Breast epithelium (tissue), 4 donors: ENCODE results near the gene DECR2. TPM values are rescaled to one million over a fixed set of nuclear protein-coding genes. Genes with fewer than 3 reads are reported as not detected.
"Not testable (repeated sequence)": the region's sequence is repeated elsewhere in the genome, so short reads cannot be mapped to it uniquely, and the experiment has no call there.

Experiments used
- DNase-seq, 2 donors: peaks; one replicate each; pipeline ENCODE4 v3.0.0-alpha.2; 2019; ENCODE audit warnings: low spot score in 2 of 2
- H3K27ac ChIP-seq, 2 donors: fragments of 200-600 bp; sonication (generic) in 1 of 2; one replicate each; pipeline ENCODE4 v1.5.1; 2016 to 2019; ENCODE audit warnings: mild to moderate bottlenecking in 1 of 2
- H3K27me3 ChIP-seq, 2 donors: fragments of 200-600 bp; sonication (generic) in 1 of 2; one replicate each; pipeline versions ENCODE4 v1.5.1 to v1.6.0; 2017 to 2019; ENCODE audit warnings: control low read depth in 1 of 2, mild to moderate bottlenecking in 1 of 2
- H3K36me3 ChIP-seq: fragments of 200-600 bp; one replicate; pipeline ENCODE4 v1.5.1; 2019
- H3K4me1 ChIP-seq, 2 donors: fragments of 200-600 bp; sonication (generic); one replicate each; pipeline ENCODE4 v1.5.1; 2016 to 2019; ENCODE audit warnings: control low read depth in 1 of 2
- H3K4me3 ChIP-seq, 3 donors: fragments of 200-600 bp; sonication (generic); 1 replicate in 2 of 3; 2 replicates in 1 of 3; pipeline ENCODE4 v1.5.1; 2016 to 2019; ENCODE audit warnings: mild to moderate bottlenecking in 3 of 3, moderate library complexity in 2 of 3
- H3K9me3 ChIP-seq, 2 donors: fragments of 200-600 bp; sonication (generic) in 1 of 2; one replicate each; pipeline ENCODE4 v1.5.1; 2016 to 2019; ENCODE audit warnings: control low read depth in 1 of 2
- CTCF ChIP-seq, 3 donors: fragments of 450-650 bp; IDR thresholded peaks; one replicate each; pipeline ENCODE4 v1.5.1; 2016 to 2017; ENCODE audit warnings: antibody characterized with exemption in 3 of 3, mild to moderate bottlenecking in 3 of 3, moderate library complexity in 3 of 3
- POLR2A ChIP-seq: fragments of 450-650 bp; IDR thresholded peaks from one replicate; pipeline ENCODE4 v1.6.1; 2016; ENCODE audit warnings: antibody characterized with exemption, mild to moderate bottlenecking, moderate library complexity
- POLR2AphosphoS5 ChIP-seq, 3 donors: sonication (generic); formaldehyde crosslinking; IDR thresholded peaks; one replicate each; pipeline ENCODE4 v1.6.1; 2017; ENCODE audit warnings: antibody characterized with exemption in 3 of 3
- intact Hi-C: fragments of 100-400 bp; cut with DNase I; formaldehyde crosslinking; loops from one replicate; pipeline ENCODE4 v1.15.1; 2023; ENCODE audit warnings: low total_unique reads
- total RNA-seq, 3 donors: library from RNA; depleted of rRNA; stranded (reverse); fragments of >200 nt; gene quantifications; one replicate each; pipeline ENCODE4 v1.1.0, GENCODE V29; 2016

Gene DECR2
- total RNA-seq, 3 donors from 2014 or later, result 19.4 to 30.5 (median 28.7) TPM

- no peak for DNase-seq
- Histone ChIP-seq H3K36me3 (no peaks in the 10 kb centered on the region), H3K27me3 (no peaks in the 10 kb centered on the region), H3K4me3 (no peak overlapping the region), H3K4me1 (no peaks in the 10 kb centered on the region), H3K27ac (no peak overlapping the region), H3K9me3 (no peaks in the 10 kb centered on the region)
- TF ChIP-seq POLR2A (no peak), CTCF (IDR thresholded peaks at IDR 0.05) (no peak), POLR2AphosphoS5 (IDR thresholded peaks at IDR 0.05) (no peak)
- intact Hi-C loops, result no loop called here
These were observed 12.9 kb downstream of the DECR2 start for GRCh38 chr16:414395-415169.

GRCh38 chr16:415170-415498 is 13.4 kb downstream of the DECR2 start:
- intact Hi-C loops, H3K4me3 ChIP-seq, H3K36me3 ChIP-seq, H3K27ac ChIP-seq, H3K27me3 ChIP-seq, DNase-seq, H3K4me1 ChIP-seq, H3K9me3 ChIP-seq: not testable (repeated sequence)

GRCh38 chr16:422179-422578 is 20.5 kb downstream of the DECR2 start:
- not testable (repeated sequence) for H3K4me3 ChIP-seq

GRCh38 chr16:424033-424622 is 22.4 kb downstream of the DECR2 start:
- TF ChIP-seq CTCF (IDR thresholded peaks at IDR 0.05) (no peak), POLR2AphosphoS5 (IDR thresholded peaks at IDR 0.05) (peak in 2 of 3 donors; percentile 75 to 77)
- peak overlapping the region; percentile 96 to 97 for H3K27ac ChIP-seq
- H3K9me3 ChIP-seq, result no peaks in the 10 kb centered on the region
- H3K4me1 ChIP-seq, result peaks cover 0 to 8% of the 10 kb centered on the region in 2 donors
- peak overlapping the region; percentile 64 to 87 (median 71) for H3K4me3 ChIP-seq
- H3K27me3 ChIP-seq, result no peaks in the 10 kb centered on the region
- intact Hi-C loops, result loop anchor here (2.0 kb wide), 1 partner anchor 71 kb away; the partner anchor contains the start of gene AXIN1
- no peaks in the 10 kb centered on the region for H3K36me3 ChIP-seq
- peak in 1 of 2 donors; percentile 94 for DNase-seq

More at GRCh38 chr16:422179-422578, 20.5 kb downstream of the DECR2 start:
- DNase-seq, H3K27ac ChIP-seq, H3K9me3 ChIP-seq, intact Hi-C loops, H3K27me3 ChIP-seq, H3K36me3 ChIP-seq, H3K4me1 ChIP-seq: not testable (repeated sequence)

- Histone ChIP-seq H3K27me3 (no peaks in the 10 kb centered on the region), H3K27ac (peak overlapping the region; percentile 96 to 97), H3K4me1 (peaks cover 0 to 8% of the 10 kb centered on the region in 2 donors), H3K9me3 (no peaks in the 10 kb centered on the region), H3K4me3 (peak overlapping the region; percentile 64 to 87 (median 71)), H3K36me3 (no peaks in the 10 kb centered on the region)
- DNase-seq, result peak in 1 of 2 donors; percentile 50
- intact Hi-C loops, result loop anchor here (2.0 kb wide), 1 partner anchor 72 kb away; the partner anchor contains the start of gene AXIN1
- TF ChIP-seq CTCF (IDR thresholded peaks at IDR 0.05) (no peak), POLR2A (no peak), POLR2AphosphoS5 (IDR thresholded peaks at IDR 0.05) (no peak)
These were observed 23.0 kb downstream of the DECR2 start for GRCh38 chr16:424623-425081.

GRCh38 chr16:425082-425718 is 23.5 kb downstream of the DECR2 start, which contains the start of gene RAB11FIP3:
Gene RAB11FIP3 (plus strand): TSS chr16:425649. CDS start chr16:426007, 358 bp downstream.
- TF ChIP-seq CTCF (IDR thresholded peaks at IDR 0.05), result peak in 1 of 3 donors; percentile 27
- peak; percentile 68 to 90 (median 87) for TF ChIP-seq POLR2AphosphoS5 (IDR thresholded peaks at IDR 0.05)
- peak; percentile 68 for TF ChIP-seq POLR2A
- no peaks in the 10 kb centered on the region for H3K9me3 ChIP-seq
- intact Hi-C loops, result loop anchor here (2.0 kb wide), 1 partner anchor 72 kb away; the partner anchor contains the start of gene AXIN1
- H3K27me3 ChIP-seq, result no peaks in the 10 kb centered on the region
- H3K27ac ChIP-seq, result peak within 1 kb of the TSS; percentile 96 to 97
- H3K4me1 ChIP-seq, result peaks cover 0 to 8% of the 10 kb centered on the region in 2 donors
- no peaks in the 10 kb centered on the region for H3K36me3 ChIP-seq
- H3K4me3 ChIP-seq, result peak within 1 kb of the TSS; percentile 64 to 87 (median 71)
- peak in 1 of 2 donors; percentile 74 for DNase-seq
